ENCODE measurements around the gene FRMPD4. TPM values are rescaled to one million over a fixed set of nuclear protein-coding genes. Genes with fewer than 3 reads are reported as not detected.

The FRMPD4 gene
- total RNA-seq, 1 experiment from 2014 or later = not detected

GRCh38 chrX:12210196-12210815 lies 72.0 kb downstream of the FRMPD4 start:
- H3K4me2 ChIP-seq = no peak overlapping the region
- H4K20me1 ChIP-seq (ENCODE audit: insufficient read depth) = no peaks in the 10 kb centered on the region
- no peaks in the 10 kb centered on the region for H3K79me2 ChIP-seq (ENCODE audit: low read depth)
- H2AFZ ChIP-seq = no peak overlapping the region; the same call in 1 of the 2 replicates
- no TSS peak for BruUV-seq (replicated peaks)
- intact Hi-C loops (cut with micrococcal nuclease; ENCODE audit: unreplicated experiment) = no loop called here
- no peaks in the 10 kb centered on the region for H3K4me1 ChIP-seq (replicated peaks; ENCODE audit: insufficient read depth)
- POLR2A ChIA-PET (ENCODE audit: unreplicated experiment) = no interaction called here
- no peaks in the 10 kb centered on the region for H3K36me3 ChIP-seq (ENCODE audit: low read depth)
- CTCF ChIA-PET = no interaction called here
- no peak for DNase-seq
- H3K27ac ChIP-seq = no peak overlapping the region
- H3K9me2 ChIP-seq (ENCODE audit: insufficient read depth) = no peaks in the 10 kb centered on the region
- no peaks in the 10 kb centered on the region for H3K9me3 ChIP-seq (ENCODE audit: insufficient read depth, low read depth)
- no peak overlapping the region for H3K4me3 ChIP-seq
- H3F3A ChIP-seq (ENCODE audit: insufficient read depth, low read depth) = no peaks in the 10 kb centered on the region
- TF ChIP-seq CTCF (conservative IDR thresholded peaks at IDR 0.05) (no peak), EZH2 (IDR thresholded peaks at IDR 0.05; ENCODE audit: low read depth) (no peak)
- no peaks in the 10 kb centered on the region for H3K27me3 ChIP-seq (ENCODE audit: insufficient read depth, low read depth)

GRCh38 chrX:12210971-12211370 lies 72.7 kb downstream of the FRMPD4 start:
- no peaks in the 10 kb centered on the region for H4K20me1 ChIP-seq (ENCODE audit: insufficient read depth)
- no peak for TF ChIP-seq CTCF (conservative IDR thresholded peaks at IDR 0.05)
- TF ChIP-seq EZH2 (IDR thresholded peaks at IDR 0.05; ENCODE audit: low read depth) = no peak

GRCh38 chrX:12223650-12224049 lies 85.4 kb downstream of the FRMPD4 start:
- no peak overlapping the region for H3K4me3 ChIP-seq
- intact Hi-C loops (cut with micrococcal nuclease; ENCODE audit: unreplicated experiment) = no loop called here
- CTCF ChIA-PET = no interaction called here

More at GRCh38 chrX:12210971-12211370, 72.7 kb downstream of the FRMPD4 start:
- CTCF ChIA-PET = no interaction called here
- intact Hi-C loops (cut with micrococcal nuclease; ENCODE audit: unreplicated experiment) = no loop called here
- Histone ChIP-seq H3F3A (ENCODE audit: insufficient read depth, low read depth) (no peaks in the 10 kb centered on the region), H3K4me3 (no peak overlapping the region), H3K4me2 (no peak overlapping the region), H3K27ac (no peak overlapping the region), H3K9me3 (ENCODE audit: insufficient read depth, low read depth) (no peaks in the 10 kb centered on the region), H3K79me2 (ENCODE audit: low read depth) (no peaks in the 10 kb centered on the region), H3K4me1 (replicated peaks; ENCODE audit: insufficient read depth) (no peaks in the 10 kb centered on the region), H3K27me3 (ENCODE audit: insufficient read depth, low read depth) (no peaks in the 10 kb centered on the region), H2AFZ (no peak overlapping the region; the same call in 1 of the 2 replicates), H3K9me2 (ENCODE audit: insufficient read depth) (no peaks in the 10 kb centered on the region), H3K36me3 (ENCODE audit: low read depth) (no peaks in the 10 kb centered on the region)
- no TSS peak for BruUV-seq (replicated peaks)
- DNase-seq = no peak
- POLR2A ChIA-PET (ENCODE audit: unreplicated experiment) = no interaction called here

More at GRCh38 chrX:12223650-12224049, 85.4 kb downstream of the FRMPD4 start:
- Histone ChIP-seq H3F3A (ENCODE audit: insufficient read depth, low read depth) (no peaks in the 10 kb centered on the region), H3K36me3 (ENCODE audit: low read depth) (no peaks in the 10 kb centered on the region), H3K27me3 (ENCODE audit: insufficient read depth, low read depth) (no peaks in the 10 kb centered on the region), H3K27ac (no peak overlapping the region), H3K4me1 (replicated peaks; ENCODE audit: insufficient read depth) (no peaks in the 10 kb centered on the region), H3K4me2 (no peak overlapping the region), H3K79me2 (ENCODE audit: low read depth) (no peaks in the 10 kb centered on the region), H4K20me1 (ENCODE audit: insufficient read depth) (no peaks in the 10 kb centered on the region), H3K9me3 (ENCODE audit: insufficient read depth, low read depth) (no peaks in the 10 kb centered on the region), H3K9me2 (ENCODE audit: insufficient read depth) (no peaks in the 10 kb centered on the region), H2AFZ (no peak overlapping the region)
- BruUV-seq (replicated peaks) = no TSS peak
- no peak for TF ChIP-seq CTCF (conservative IDR thresholded peaks at IDR 0.05)
- no peak for DNase-seq
- POLR2A ChIA-PET (ENCODE audit: unreplicated experiment) = no interaction called here

Measured in PC-9 (cell line).